ENCODE data around the gene TRIM38.

The TRIM38 gene

GRCh38 chr6:25931411-25931709, 31.2 kb upstream of the TRIM38 start:
- Histone ChIP-seq H3K36me3 (ENCODE audit: insufficient read depth, low read length) (no peaks in the 10 kb centered on the region), H3K9me3 (ENCODE audit: insufficient read depth, low read length, severe bottlenecking) (no peaks in the 10 kb centered on the region), H3K27ac (ENCODE audit: low read length) (no peak overlapping the region), H3K9ac (ENCODE audit: low read depth, low read length) (no peak overlapping the region), H3K4me1 (ENCODE audit: insufficient read depth, low read length) (no peaks in the 10 kb centered on the region), H2AFZ (ENCODE audit: low read depth, low read length) (no peak overlapping the region), H3K4me2 (ENCODE audit: insufficient read depth, low read length) (no peak overlapping the region), H4K20me1 (ENCODE audit: insufficient read depth, low read length) (no peaks in the 10 kb centered on the region), H3K4me3 (ENCODE audit: low read depth in 1 of 2, low read length in 2 of 2) (no peak overlapping the region), H3K79me2 (ENCODE audit: insufficient read depth, low read length) (no peaks in the 10 kb centered on the region), H3K27me3 (ENCODE audit: insufficient read depth, low read length, poor library complexity) (peaks cover 3% of the 10 kb centered on the region)
- TF ChIP-seq EZH2 (IDR thresholded peaks at IDR 0.05; ENCODE audit: borderline replicate concordance, low read depth, low read length, severe bottlenecking), result no peak
- TF ChIP-seq CTCF (IDR thresholded peaks at IDR 0.05; ENCODE audit: borderline replicate concordance, extremely low read depth, low read length, poor library complexity, severe bottlenecking), result no peak
- DNase-seq (no peak), ATAC-seq (ENCODE audit: insufficient read depth, low read depth) (no peak)

- Histone ChIP-seq H2AFZ (ENCODE audit: low read depth, low read length) (no peak overlapping the region), H3K4me3 (ENCODE audit: low read depth in 1 of 2, low read length in 2 of 2) (no peak overlapping the region), H3K4me2 (ENCODE audit: insufficient read depth, low read length) (no peak overlapping the region), H3K27ac (ENCODE audit: low read length) (no peak overlapping the region), H3K79me2 (ENCODE audit: insufficient read depth, low read length) (no peaks in the 10 kb centered on the region), H3K36me3 (ENCODE audit: insufficient read depth, low read length) (no peaks in the 10 kb centered on the region), H4K20me1 (ENCODE audit: insufficient read depth, low read length) (no peaks in the 10 kb centered on the region), H3K27me3 (ENCODE audit: insufficient read depth, low read length, poor library complexity) (no peaks in the 10 kb centered on the region), H3K9me3 (ENCODE audit: insufficient read depth, low read length, severe bottlenecking) (no peaks in the 10 kb centered on the region), H3K4me1 (ENCODE audit: insufficient read depth, low read length) (no peaks in the 10 kb centered on the region), H3K9ac (ENCODE audit: low read depth, low read length) (no peak overlapping the region)
- TF ChIP-seq CTCF (IDR thresholded peaks at IDR 0.05; ENCODE audit: borderline replicate concordance, extremely low read depth, low read length, poor library complexity, severe bottlenecking) (no peak), EZH2 (IDR thresholded peaks at IDR 0.05; ENCODE audit: borderline replicate concordance, low read depth, low read length, severe bottlenecking) (no peak)
- ATAC-seq (ENCODE audit: insufficient read depth, low read depth), result no peak
- DNase-seq, result no peak
These were observed 28.4 kb upstream of the TRIM38 start for GRCh38 chr6:25934156-25934555.

- H3K4me1 ChIP-seq (ENCODE audit: insufficient read depth, low read length), result no peaks in the 10 kb centered on the region
- no peaks in the 10 kb centered on the region for H3K36me3 ChIP-seq (ENCODE audit: insufficient read depth, low read length)
- no peaks in the 10 kb centered on the region for H3K79me2 ChIP-seq (ENCODE audit: insufficient read depth, low read length)
- H3K9me3 ChIP-seq (ENCODE audit: insufficient read depth, low read length, severe bottlenecking), result no peaks in the 10 kb centered on the region
- no peak overlapping the region for H3K9ac ChIP-seq (ENCODE audit: low read depth, low read length)
- no peaks in the 10 kb centered on the region for H4K20me1 ChIP-seq (ENCODE audit: insufficient read depth, low read length)
- H3K4me2 ChIP-seq (ENCODE audit: insufficient read depth, low read length), result no peak overlapping the region
- ATAC-seq (ENCODE audit: insufficient read depth, low read depth) (no peak), DNase-seq (no peak)
- H3K27me3 ChIP-seq (ENCODE audit: insufficient read depth, low read length, poor library complexity), result no peaks in the 10 kb centered on the region
- TF ChIP-seq EZH2 (IDR thresholded peaks at IDR 0.05; ENCODE audit: borderline replicate concordance, low read depth, low read length, severe bottlenecking) (no peak), CTCF (IDR thresholded peaks at IDR 0.05; ENCODE audit: borderline replicate concordance, extremely low read depth, low read length, poor library complexity, severe bottlenecking) (no peak)
- H2AFZ ChIP-seq (ENCODE audit: low read depth, low read length), result no peak overlapping the region
- no peak overlapping the region for H3K4me3 ChIP-seq (ENCODE audit: low read depth in 1 of 2, low read length in 2 of 2)
- no peak overlapping the region for H3K27ac ChIP-seq (ENCODE audit: low read length)
These were observed 27.8 kb upstream of the TRIM38 start for GRCh38 chr6:25934735-25935313.

- H3K27me3 ChIP-seq (ENCODE audit: insufficient read depth, low read length, poor library complexity), result no peaks in the 10 kb centered on the region
- no peak overlapping the region for H3K9ac ChIP-seq (ENCODE audit: low read depth, low read length)
- H3K36me3 ChIP-seq (ENCODE audit: insufficient read depth, low read length), result no peaks in the 10 kb centered on the region
- no peak overlapping the region for H3K4me2 ChIP-seq (ENCODE audit: insufficient read depth, low read length)
- H3K4me1 ChIP-seq (ENCODE audit: insufficient read depth, low read length), result no peaks in the 10 kb centered on the region
- no peaks in the 10 kb centered on the region for H3K9me3 ChIP-seq (ENCODE audit: insufficient read depth, low read length, severe bottlenecking)
- H3K27ac ChIP-seq (ENCODE audit: low read length), result no peak overlapping the region
- TF ChIP-seq EZH2 (IDR thresholded peaks at IDR 0.05; ENCODE audit: borderline replicate concordance, low read depth, low read length, severe bottlenecking), result no peak
- no peak for TF ChIP-seq CTCF (IDR thresholded peaks at IDR 0.05; ENCODE audit: borderline replicate concordance, extremely low read depth, low read length, poor library complexity, severe bottlenecking)
- H2AFZ ChIP-seq (ENCODE audit: low read depth, low read length), result no peak overlapping the region
- ATAC-seq (ENCODE audit: insufficient read depth, low read depth) (no peak), DNase-seq (no peak)
- no peaks in the 10 kb centered on the region for H3K79me2 ChIP-seq (ENCODE audit: insufficient read depth, low read length)
- H4K20me1 ChIP-seq (ENCODE audit: insufficient read depth, low read length), result no peaks in the 10 kb centered on the region
- no peak overlapping the region for H3K4me3 ChIP-seq (ENCODE audit: low read depth in 1 of 2, low read length in 2 of 2)
These were observed 26.6 kb upstream of the TRIM38 start for GRCh38 chr6:25935953-25936352.

Data from DND-41 (cell line).